Gastroesophageal sphincter (tissue), 3 donors: ENCODE results near the gene TMCO4.

Source experiments
- EP300 ChIP-seq: sonication (generic); formaldehyde crosslinking; IDR thresholded peaks from one replicate; pipeline ENCODE4 v1.6.1; 2017; ENCODE audit warnings: antibody characterized with exemption, mild to moderate bottlenecking
- TF ChIP-seq, protein P1 (sequence below), 4 experiments: fragments of 200-600 bp in 2 of 4; fragments of 450-650 bp in 2 of 4; sonication (generic) in 1 of 4; IDR thresholded peaks; one replicate each; pipeline ENCODE4 v1.5.1; 2017 to 2019; ENCODE audit warnings: antibody characterized with exemption in 4 of 4, mild to moderate bottlenecking in 2 of 4, moderate library complexity in 2 of 4

DNA sequence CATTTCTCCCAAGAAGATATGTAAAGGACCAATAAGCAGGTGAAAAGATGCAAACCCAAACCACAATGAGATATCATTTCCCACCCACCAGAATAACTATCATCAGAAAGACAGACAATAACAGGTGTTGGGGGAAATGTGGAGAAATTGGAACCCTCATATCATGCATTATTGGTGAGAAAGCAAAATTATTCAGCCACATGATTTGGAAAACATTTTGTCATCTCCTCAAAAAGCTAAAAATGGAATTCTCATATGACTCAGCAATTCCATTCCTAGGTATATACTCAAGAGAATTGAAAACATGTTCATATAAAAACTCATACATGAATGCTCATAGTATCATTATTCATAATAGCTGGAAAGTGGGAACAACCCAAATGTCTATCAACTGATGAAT, 40.5 kb upstream of the TMCO4 start:
- TF ChIP-seq, protein P1, sequence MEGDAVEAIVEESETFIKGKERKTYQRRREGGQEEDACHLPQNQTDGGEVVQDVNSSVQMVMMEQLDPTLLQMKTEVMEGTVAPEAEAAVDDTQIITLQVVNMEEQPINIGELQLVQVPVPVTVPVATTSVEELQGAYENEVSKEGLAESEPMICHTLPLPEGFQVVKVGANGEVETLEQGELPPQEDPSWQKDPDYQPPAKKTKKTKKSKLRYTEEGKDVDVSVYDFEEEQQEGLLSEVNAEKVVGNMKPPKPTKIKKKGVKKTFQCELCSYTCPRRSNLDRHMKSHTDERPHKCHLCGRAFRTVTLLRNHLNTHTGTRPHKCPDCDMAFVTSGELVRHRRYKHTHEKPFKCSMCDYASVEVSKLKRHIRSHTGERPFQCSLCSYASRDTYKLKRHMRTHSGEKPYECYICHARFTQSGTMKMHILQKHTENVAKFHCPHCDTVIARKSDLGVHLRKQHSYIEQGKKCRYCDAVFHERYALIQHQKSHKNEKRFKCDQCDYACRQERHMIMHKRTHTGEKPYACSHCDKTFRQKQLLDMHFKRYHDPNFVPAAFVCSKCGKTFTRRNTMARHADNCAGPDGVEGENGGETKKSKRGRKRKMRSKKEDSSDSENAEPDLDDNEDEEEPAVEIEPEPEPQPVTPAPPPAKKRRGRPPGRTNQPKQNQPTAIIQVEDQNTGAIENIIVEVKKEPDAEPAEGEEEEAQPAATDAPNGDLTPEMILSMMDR (IDR thresholded peaks at IDR 0.05) = no peak
- no peak for TF ChIP-seq EP300
